HEK293T (cell line): ENCODE measurements around the gene BMPR1B.

Experiments
- CTCF ChIA-PET: fragments of 350-600 bp; formaldehyde crosslinking; extraction: SDS; loops from one replicate; lab custom pipeline; 2021; ENCODE audit warnings: antibody characterized with exemption, inconsistent platforms; lab: Yijun Ruan, JAX
- POLR2A ChIA-PET: fragments of 350-600 bp; formaldehyde crosslinking; extraction: SDS; loops from one replicate; lab custom pipeline; 2020; ENCODE audit warnings: antibody characterized with exemption, inconsistent platforms; lab: Yijun Ruan, JAX
- DNase-seq: peaks from one replicate; pipeline ENCODE4 v3.0.0; 2012; ENCODE audit warnings: mixed read lengths; ENCODE audit errors: extremely low spot score
- ARNT ChIP-seq: fragments of 450-650 bp; IDR thresholded peaks from 2 replicates; pipeline ENCODE4 v1.6.1; 2017; ENCODE audit warnings: mild to moderate bottlenecking
- BHLHE40 ChIP-seq: fragments of 450-650 bp; IDR thresholded peaks from 2 replicates; pipeline ENCODE4 v1.6.1; 2016; ENCODE audit warnings: mild to moderate bottlenecking, moderate library complexity, borderline replicate concordance
- CTBP1 ChIP-seq: fragments of 450-650 bp; IDR thresholded peaks from 2 replicates; pipeline ENCODE4 v1.6.1; 2016; ENCODE audit warnings: borderline replicate concordance
- ELF4 ChIP-seq: fragments of 450-650 bp; IDR thresholded peaks from 2 replicates; pipeline ENCODE4 v1.6.1; 2017; ENCODE audit warnings: antibody characterized with exemption
- FOXA1 ChIP-seq: fragments of 450-650 bp; IDR thresholded peaks from 2 replicates; pipeline ENCODE4 v1.6.1; 2016; ENCODE audit warnings: mild to moderate bottlenecking
- FOXK2 ChIP-seq: fragments of 450-650 bp; IDR thresholded peaks from 2 replicates; pipeline ENCODE4 v1.6.1; 2016; ENCODE audit warnings: mild to moderate bottlenecking
- FOXM1 ChIP-seq: fragments of 450-650 bp; IDR thresholded peaks from 2 replicates; pipeline ENCODE4 v1.6.1; 2017; ENCODE audit warnings: mild to moderate bottlenecking, borderline replicate concordance
- HDGF ChIP-seq: fragments of 450-650 bp; IDR thresholded peaks from 2 replicates; pipeline ENCODE4 v1.6.1; 2017; ENCODE audit warnings: antibody characterized with exemption, borderline replicate concordance
- L3MBTL2 ChIP-seq: fragments of 450-650 bp; conservative IDR thresholded peaks from 2 replicates; pipeline ENCODE4 v1.6.1; 2016; ENCODE audit warnings: mild to moderate bottlenecking
- LEF1 ChIP-seq: fragments of 450-650 bp; IDR thresholded peaks from 2 replicates; pipeline ENCODE4 v1.6.1; 2017; ENCODE audit warnings: mild to moderate bottlenecking, borderline replicate concordance
- NFRKB ChIP-seq: fragments of 450-650 bp; IDR thresholded peaks from 2 replicates; pipeline ENCODE4 v1.6.1; 2016; ENCODE audit warnings: mild to moderate bottlenecking, moderate library complexity
- PKNOX1 ChIP-seq: fragments of 450-650 bp; IDR thresholded peaks from 2 replicates; pipeline ENCODE4 v1.6.1; 2016
- SP1 ChIP-seq: fragments of 450-650 bp; IDR thresholded peaks from 2 replicates; pipeline ENCODE4 v1.6.1; 2017
- SUZ12 ChIP-seq: fragments of 450-650 bp; IDR thresholded peaks from 2 replicates; pipeline ENCODE4 v1.6.1; 2016; ENCODE audit warnings: mild to moderate bottlenecking
- TARDBP ChIP-seq: fragments of 450-650 bp; IDR thresholded peaks from 2 replicates; pipeline ENCODE4 v1.6.1; 2016
- ZNF384 ChIP-seq: fragments of 450-650 bp; IDR thresholded peaks from 2 replicates; pipeline ENCODE4 v1.6.1; 2016

Gene BMPR1B

DNA sequence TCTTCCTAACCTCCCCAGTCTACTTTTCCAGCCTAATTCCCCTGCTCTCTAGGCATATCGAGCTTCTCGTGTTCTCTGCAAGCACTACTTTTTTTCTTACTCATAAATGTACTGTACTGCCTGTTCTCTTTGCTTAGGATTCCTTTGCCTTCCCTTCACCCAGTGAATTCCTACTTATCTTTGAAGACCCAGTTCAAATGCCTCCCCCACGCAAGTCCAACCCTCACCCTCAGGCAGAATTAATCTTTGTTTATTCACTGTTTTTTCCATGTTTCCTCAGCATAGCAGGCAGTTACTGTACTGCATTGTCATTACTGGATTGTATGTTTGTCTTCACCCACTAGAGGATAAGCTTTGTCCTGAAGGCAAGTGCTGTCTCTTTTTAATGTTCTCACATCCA lies 287.7 kb downstream of the BMPR1B start:
- CTCF ChIA-PET, result no interaction called here
- peak; percentile 9 for DNase-seq
- POLR2A ChIA-PET, result no interaction called here

GRCh38 chr4:95048296-95048695 lies 290.5 kb downstream of the BMPR1B start:
- ChIA-PET CTCF (no interaction called here), POLR2A (no interaction called here)
- DNase-seq, result no peak
- no peak for TF ChIP-seq CTBP1
- TF ChIP-seq FOXA1, result no peak
- TF ChIP-seq L3MBTL2, result no peak
- no peak for TF ChIP-seq BHLHE40
- TF ChIP-seq NFRKB, result no peak
- TF ChIP-seq ELF4, result no peak
- no peak for TF ChIP-seq HDGF
- TF ChIP-seq TARDBP, result no peak
- no peak for TF ChIP-seq FOXM1
- no peak for TF ChIP-seq SP1
- no peak for TF ChIP-seq LEF1
- no peak for TF ChIP-seq SUZ12
- TF ChIP-seq ZNF384, result no peak
- TF ChIP-seq FOXK2, result no peak
- no peak for TF ChIP-seq ARNT
- no peak for TF ChIP-seq PKNOX1

More for the DNA sequence above, 287.7 kb downstream of the BMPR1B start:
- no peak for TF ChIP-seq SP1
- no peak for TF ChIP-seq SUZ12
- no peak for TF ChIP-seq PKNOX1
- TF ChIP-seq FOXK2, result no peak
- no peak for TF ChIP-seq LEF1
- no peak for TF ChIP-seq ELF4
- no peak for TF ChIP-seq ZNF384
- TF ChIP-seq L3MBTL2, result no peak
- no peak for TF ChIP-seq CTBP1
- TF ChIP-seq FOXA1, result no peak
- no peak for TF ChIP-seq BHLHE40
- no peak for TF ChIP-seq TARDBP
- TF ChIP-seq NFRKB, result no peak
- TF ChIP-seq FOXM1, result no peak
- TF ChIP-seq HDGF, result no peak
- TF ChIP-seq ARNT, result no peak

DNA sequence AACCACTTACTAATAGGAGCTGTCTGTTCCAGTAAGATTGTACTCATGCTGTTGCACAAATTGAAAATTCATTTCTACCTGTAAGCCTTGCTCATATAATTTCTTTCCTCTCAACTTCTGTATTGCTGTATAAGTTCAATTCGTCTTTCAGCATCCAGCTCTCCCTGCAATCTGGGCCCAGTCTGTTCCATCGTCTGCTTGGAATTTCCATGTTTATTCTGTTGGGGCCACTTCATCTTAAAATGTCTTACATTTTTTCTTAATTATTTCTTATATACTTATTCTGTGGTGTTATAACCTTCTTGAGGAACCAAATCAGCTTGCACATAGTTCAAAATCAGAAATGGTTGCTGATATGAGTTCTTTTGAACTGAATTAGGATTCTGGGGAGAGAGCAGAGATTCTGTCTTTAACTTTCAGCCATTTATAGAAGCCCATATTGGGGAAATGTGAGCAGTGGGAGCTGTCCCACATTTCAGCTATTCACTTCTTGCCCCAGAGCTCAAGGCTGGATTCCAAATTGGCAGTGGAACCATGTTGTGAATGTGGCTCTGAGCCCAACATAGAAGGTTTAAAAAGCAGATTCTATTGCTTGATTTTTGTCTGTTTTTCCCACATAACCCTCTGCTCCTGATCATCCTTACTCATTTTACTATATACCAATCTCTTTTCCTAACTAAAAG lies 291.9 kb downstream of the BMPR1B start:
- no peak for DNase-seq
- no peak for TF ChIP-seq ELF4
- TF ChIP-seq FOXA1, result no peak
- no peak for TF ChIP-seq HDGF
- no peak for TF ChIP-seq CTBP1
- no peak for TF ChIP-seq ZNF384
- TF ChIP-seq TARDBP, result no peak
- TF ChIP-seq SP1, result no peak
- TF ChIP-seq BHLHE40, result no peak
- no peak for TF ChIP-seq FOXK2
- TF ChIP-seq NFRKB, result no peak
- CTCF ChIA-PET, result interaction anchor here (0.7 kb wide), 2 partner anchors 241 to 244 kb away, joined by 3 read pairs; no protein-coding TSS in a partner anchor
- POLR2A ChIA-PET, result no interaction called here

- ChIA-PET CTCF (no interaction called here), POLR2A (no interaction called here)
- peak; percentile 32 for DNase-seq
- TF ChIP-seq BHLHE40, result no peak
- no peak for TF ChIP-seq NFRKB
- peak; percentile 59 for TF ChIP-seq L3MBTL2
- peak; percentile 44; the same call in 1 of the 2 replicates for TF ChIP-seq PKNOX1
These were observed 293.4 kb downstream of the BMPR1B start for GRCh38 chr4:95050980-95051701.

GRCh38 chr4:95051702-95052020 lies 293.9 kb downstream of the BMPR1B start:
- CTCF ChIA-PET, result no interaction called here
- POLR2A ChIA-PET, result no interaction called here
- TF ChIP-seq HDGF, result no peak
- no peak for DNase-seq

GRCh38 chr4:95058991-95059390 lies 301.2 kb downstream of the BMPR1B start:
- POLR2A ChIA-PET, result no interaction called here
- TF ChIP-seq CTBP1, result no peak
- TF ChIP-seq NFRKB, result no peak
- no peak for TF ChIP-seq SUZ12
- no peak for TF ChIP-seq TARDBP
- TF ChIP-seq PKNOX1, result no peak
- TF ChIP-seq BHLHE40, result no peak
- TF ChIP-seq ARNT, result no peak
- TF ChIP-seq FOXM1, result no peak
- CTCF ChIA-PET, result no interaction called here
- no peak for DNase-seq
